ENCODE results near the gene ETFBKMT. TPM values are rescaled to one million over a fixed set of nuclear protein-coding genes. Genes with fewer than 3 reads are reported as not detected.

Gene ETFBKMT
- polyA plus RNA-seq, 1 donor (not counting 4 experiments of a cell fraction or from before 2014, with no cell fraction given), result 1.4 TPM

- Histone ChIP-seq H3K4me3 (ENCODE audit: control insufficient read depth in 2 of 3, extremely low read depth in 1 of 3, insufficient read depth in 2 of 3, low read depth in 1 of 3, low read length in 3 of 3) (no peak overlapping the region), H3K27ac (ENCODE audit: control insufficient read depth, insufficient read depth, low read length) (no peak overlapping the region), H3K4me1 (ENCODE audit: control insufficient read depth, extremely low read depth, insufficient read depth, low read length) (peaks cover 10% of the 10 kb centered on the region), H3K9ac (ENCODE audit: control insufficient read depth, extremely low read depth, insufficient read depth, low read length) (no peak overlapping the region), H3K4me2 (ENCODE audit: control insufficient read depth, extremely low read depth, insufficient read depth, low read depth, low read length) (no peak overlapping the region), H3K79me2 (ENCODE audit: control insufficient read depth, insufficient read depth, low read length) (no peaks in the 10 kb centered on the region), H3K27me3 (ENCODE audit: control insufficient read depth, extremely low read depth, insufficient read depth, low read length) (no peaks in the 10 kb centered on the region), H3K36me3 (ENCODE audit: control insufficient read depth in 2 of 2, extremely low read depth in 1 of 2, insufficient read depth in 2 of 2, low read length in 2 of 2) (no peaks in the 10 kb centered on the region), H2AFZ (ENCODE audit: control insufficient read depth, low read length) (no peak overlapping the region), H3K9me3 (ENCODE audit: control insufficient read depth, low read depth, low read length) (no peaks in the 10 kb centered on the region), H4K20me1 (ENCODE audit: control insufficient read depth, extremely low read depth, insufficient read depth, low read length) (no peaks in the 10 kb centered on the region), H3K9me1 (ENCODE audit: control insufficient read depth, extremely low read depth, insufficient read depth, low read length) (no peaks in the 10 kb centered on the region)
- FAIRE-seq, result no peak
- no peak for TF ChIP-seq EZH2 (IDR thresholded peaks at IDR 0.05; ENCODE audit: low read length)
- TF ChIP-seq, protein P1, sequence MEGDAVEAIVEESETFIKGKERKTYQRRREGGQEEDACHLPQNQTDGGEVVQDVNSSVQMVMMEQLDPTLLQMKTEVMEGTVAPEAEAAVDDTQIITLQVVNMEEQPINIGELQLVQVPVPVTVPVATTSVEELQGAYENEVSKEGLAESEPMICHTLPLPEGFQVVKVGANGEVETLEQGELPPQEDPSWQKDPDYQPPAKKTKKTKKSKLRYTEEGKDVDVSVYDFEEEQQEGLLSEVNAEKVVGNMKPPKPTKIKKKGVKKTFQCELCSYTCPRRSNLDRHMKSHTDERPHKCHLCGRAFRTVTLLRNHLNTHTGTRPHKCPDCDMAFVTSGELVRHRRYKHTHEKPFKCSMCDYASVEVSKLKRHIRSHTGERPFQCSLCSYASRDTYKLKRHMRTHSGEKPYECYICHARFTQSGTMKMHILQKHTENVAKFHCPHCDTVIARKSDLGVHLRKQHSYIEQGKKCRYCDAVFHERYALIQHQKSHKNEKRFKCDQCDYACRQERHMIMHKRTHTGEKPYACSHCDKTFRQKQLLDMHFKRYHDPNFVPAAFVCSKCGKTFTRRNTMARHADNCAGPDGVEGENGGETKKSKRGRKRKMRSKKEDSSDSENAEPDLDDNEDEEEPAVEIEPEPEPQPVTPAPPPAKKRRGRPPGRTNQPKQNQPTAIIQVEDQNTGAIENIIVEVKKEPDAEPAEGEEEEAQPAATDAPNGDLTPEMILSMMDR (optimal IDR thresholded peaks at IDR 0.05 in 1 of 3, IDR thresholded peaks at IDR 0.05 in 1 of 3, conservative IDR thresholded peaks at IDR 0.05 in 1 of 3; ENCODE audit: extremely low read depth in 1 of 3, insufficient read depth in 2 of 3, low read length in 3 of 3), result no peak
- DNase-seq (ENCODE audit: low read depth, low spot score), result no peak
- dilution Hi-C loops (cut with MboI; ENCODE audit: extremely low pct_ligation_motif_present, low sequenced_read_pairs), result no loop called here
Measured at GRCh38 chr12:31650918-31651317, 8.6 kb upstream of the ETFBKMT start.

- Histone ChIP-seq H3K4me2 (ENCODE audit: control insufficient read depth, extremely low read depth, insufficient read depth, low read depth, low read length) (no peak overlapping the region), H3K9me1 (ENCODE audit: control insufficient read depth, extremely low read depth, insufficient read depth, low read length) (no peaks in the 10 kb centered on the region), H4K20me1 (ENCODE audit: control insufficient read depth, extremely low read depth, insufficient read depth, low read length) (no peaks in the 10 kb centered on the region), H3K79me2 (ENCODE audit: control insufficient read depth, insufficient read depth, low read length) (no peaks in the 10 kb centered on the region), H2AFZ (ENCODE audit: control insufficient read depth, low read length) (peak overlapping the region; percentile 82), H3K36me3 (ENCODE audit: control insufficient read depth in 2 of 2, extremely low read depth in 1 of 2, insufficient read depth in 2 of 2, low read length in 2 of 2) (no peaks in the 10 kb centered on the region), H3K4me3 (ENCODE audit: control insufficient read depth in 2 of 3, extremely low read depth in 1 of 3, insufficient read depth in 2 of 3, low read depth in 1 of 3, low read length in 3 of 3) (no peak overlapping the region), H3K9ac (ENCODE audit: control insufficient read depth, extremely low read depth, insufficient read depth, low read length) (no peak overlapping the region), H3K4me1 (ENCODE audit: control insufficient read depth, extremely low read depth, insufficient read depth, low read length) (peaks cover 8% of the 10 kb centered on the region), H3K27me3 (ENCODE audit: control insufficient read depth, extremely low read depth, insufficient read depth, low read length) (no peaks in the 10 kb centered on the region), H3K9me3 (ENCODE audit: control insufficient read depth, low read depth, low read length) (no peaks in the 10 kb centered on the region), H3K27ac (ENCODE audit: control insufficient read depth, insufficient read depth, low read length) (no peak overlapping the region)
- dilution Hi-C loops (cut with MboI; ENCODE audit: extremely low pct_ligation_motif_present, low sequenced_read_pairs), result no loop called here
- DNase-seq (ENCODE audit: low read depth, low spot score) (no peak), FAIRE-seq (no peak)
- no peak for TF ChIP-seq EZH2 (IDR thresholded peaks at IDR 0.05; ENCODE audit: low read length)
- TF ChIP-seq, protein P1 (optimal IDR thresholded peaks at IDR 0.05 in 1 of 3, IDR thresholded peaks at IDR 0.05 in 1 of 3, conservative IDR thresholded peaks at IDR 0.05 in 1 of 3; ENCODE audit: extremely low read depth in 1 of 3, insufficient read depth in 2 of 3, low read length in 3 of 3), result no peak
Measured at GRCh38 chr12:31651893-31652521, 7.5 kb upstream of the ETFBKMT start.

Data from keratinocyte (primary cell).